ENCODE data around the gene FTO.

GRCh38 chr16:54068212-54068611 lies 364.3 kb downstream of the FTO start:
- no peak for TF ChIP-seq ELF4 (CRISPR knock-in tag; IDR thresholded peaks at IDR 0.05; ENCODE audit: borderline replicate concordance)
- no peak for TF ChIP-seq SOX6 (IDR thresholded peaks at IDR 0.05)
- TF ChIP-seq SOX6 (CRISPR knock-in tag; IDR thresholded peaks at IDR 0.05) = no peak
- TF ChIP-seq JUND (CRISPR knock-in tag; IDR thresholded peaks at IDR 0.05) = no peak
- TF ChIP-seq TAF1 (CRISPR knock-in tag; IDR thresholded peaks at IDR 0.05) = no peak
- TF ChIP-seq ZNF160 (CRISPR knock-in tag; IDR thresholded peaks at IDR 0.05) = no peak
- TF ChIP-seq ZFP1 (CRISPR knock-in tag; IDR thresholded peaks at IDR 0.05) = no peak
- no peak for TF ChIP-seq EZH2 (conservative IDR thresholded peaks at IDR 0.05; ENCODE audit: low read depth, low read length)
- no peak for TF ChIP-seq ZBTB43 (CRISPR knock-in tag; conservative IDR thresholded peaks at IDR 0.05)
